NCI-H345 treated with DMSO at 0.1 percent for 48 hours (cell line): ENCODE results near the gene CNN3.
A peak's percentile ranks its signal among the peaks of the same experiment; 100 is the strongest.

Experiments used
- DNase-seq: peaks from one replicate; lab custom pipeline; 2025; ENCODE audit not compliant: unreplicated experiment; lab: John Stamatoyannopoulos, UW

CNN3 gene

GRCh38 chr1:94858276-94858675 lies 68.6 kb downstream of the CNN3 start:
- DNase-seq = no peak

GRCh38 chr1:94856868-94857267 lies 70.0 kb downstream of the CNN3 start:
- no peak for DNase-seq

GRCh38 chr1:94856004-94856403 lies 70.9 kb downstream of the CNN3 start:
- DNase-seq = no peak

- no peak for DNase-seq
These were observed 71.6 kb downstream of the CNN3 start for GRCh38 chr1:94855307-94855700.

- peak; percentile 77 for DNase-seq
These were observed 72.2 kb downstream of the CNN3 start for GRCh38 chr1:94854458-94855306.

GRCh38 chr1:94852788-94853187 lies 74.1 kb downstream of the CNN3 start:
- DNase-seq = no peak

- DNase-seq = no peak
These were observed 75.3 kb downstream of the CNN3 start for GRCh38 chr1:94851571-94851970.
